ENCODE results near the gene FRAS1.
"Not testable (repeated sequence)": the region's sequence is repeated elsewhere in the genome, so short reads cannot be mapped to it uniquely, and the experiment has no call there.

FRAS1 gene

DNA sequence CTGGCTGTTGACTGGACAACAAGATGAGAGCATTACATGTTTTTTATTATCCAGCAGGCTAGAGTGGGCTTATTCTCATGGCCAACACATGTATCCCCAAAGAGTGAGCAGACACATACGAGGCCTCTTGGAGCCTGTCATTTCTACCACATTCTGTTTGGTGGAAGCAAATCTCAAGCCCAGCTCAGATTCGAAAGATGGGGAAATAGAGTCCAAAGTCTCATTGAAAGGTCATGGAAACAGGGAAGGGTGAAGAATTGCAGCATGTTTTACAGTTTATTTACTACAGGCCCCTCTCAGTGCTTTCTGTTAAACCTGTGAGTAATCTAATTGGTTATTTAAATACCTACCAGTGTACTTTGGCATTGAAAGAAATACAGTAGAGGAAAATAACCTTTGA, 108.6 kb downstream of the FRAS1 start:
- DNase-seq = no peak

DNA sequence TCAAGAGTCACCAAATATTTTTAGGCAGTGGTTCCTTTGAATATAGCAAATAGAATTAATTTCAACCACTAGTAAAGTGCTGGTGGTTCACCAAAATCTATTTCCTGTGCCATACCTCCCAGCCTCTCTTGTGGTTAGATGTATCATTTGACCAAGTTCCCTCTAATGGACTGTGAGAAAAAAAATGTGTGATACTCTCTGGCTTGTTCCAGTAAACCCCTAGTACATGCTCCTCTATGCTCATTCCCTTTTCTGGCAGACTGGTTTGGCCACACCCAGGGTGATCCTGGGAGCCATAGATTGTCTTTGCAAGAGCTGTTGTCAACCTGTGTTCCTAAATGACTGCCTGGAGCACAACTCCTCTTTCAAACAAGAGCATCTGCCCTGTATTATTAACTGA, 109.5 kb downstream of the FRAS1 start:
- no peak for DNase-seq

DNA sequence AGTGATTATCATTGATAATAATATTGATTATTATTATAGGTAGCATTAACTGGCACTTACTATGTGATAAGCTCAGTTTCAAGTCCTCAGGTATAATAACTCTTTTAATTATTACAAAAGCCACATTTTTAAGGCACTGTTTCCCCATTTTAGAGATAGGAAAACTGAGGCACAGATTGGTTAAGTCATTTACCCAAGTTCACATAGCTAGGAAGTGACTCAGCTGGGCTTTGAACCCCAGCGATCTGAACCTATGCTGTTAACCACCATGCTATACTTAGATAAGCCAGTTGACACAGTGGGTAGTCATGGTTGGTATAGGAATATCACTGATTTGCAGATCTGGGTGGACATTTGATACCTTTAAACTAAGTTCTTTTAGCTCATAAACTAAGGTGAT, 110.4 kb downstream of the FRAS1 start:
- DNase-seq = no peak

DNA sequence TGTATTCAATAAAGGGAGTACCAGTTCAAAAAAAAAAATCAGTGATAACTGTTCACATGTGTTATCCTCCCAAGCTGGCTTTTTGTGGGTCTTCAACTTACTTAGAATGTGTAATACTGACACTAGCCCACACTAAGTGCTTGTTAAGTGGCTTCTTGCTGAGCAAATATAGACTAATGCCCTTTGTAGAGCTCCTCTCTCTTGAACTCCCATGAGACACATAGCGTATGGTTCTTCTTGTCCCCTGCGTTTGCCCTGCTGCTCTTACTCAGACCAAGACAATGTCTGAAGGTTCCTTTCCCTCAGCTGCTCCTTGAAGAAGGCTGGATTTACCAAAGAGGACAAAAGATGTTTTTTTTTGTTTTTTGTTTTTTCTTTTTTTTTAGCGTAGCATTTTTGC, 110.9 kb downstream of the FRAS1 start:
- DNase-seq = no peak

DNA sequence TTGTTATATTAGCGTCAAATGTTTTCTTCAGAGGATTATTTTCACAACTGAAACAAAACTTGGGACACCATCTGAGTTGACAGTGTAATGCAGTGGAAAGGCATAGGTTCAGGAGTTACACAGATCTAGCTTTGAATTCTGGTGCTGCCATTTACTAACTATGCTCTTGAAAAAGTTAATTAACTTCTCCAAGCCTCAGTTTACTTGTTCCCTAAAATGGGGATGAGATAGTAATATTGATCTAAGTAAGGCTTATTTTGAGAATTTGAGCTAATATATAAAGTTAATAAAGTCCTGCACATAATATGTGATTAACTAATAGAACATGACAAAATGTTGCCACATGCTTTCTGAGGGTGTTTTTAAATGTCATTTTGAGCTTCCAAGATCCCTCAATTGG, 112.6 kb downstream of the FRAS1 start:
- DNase-seq = no peak

DNA sequence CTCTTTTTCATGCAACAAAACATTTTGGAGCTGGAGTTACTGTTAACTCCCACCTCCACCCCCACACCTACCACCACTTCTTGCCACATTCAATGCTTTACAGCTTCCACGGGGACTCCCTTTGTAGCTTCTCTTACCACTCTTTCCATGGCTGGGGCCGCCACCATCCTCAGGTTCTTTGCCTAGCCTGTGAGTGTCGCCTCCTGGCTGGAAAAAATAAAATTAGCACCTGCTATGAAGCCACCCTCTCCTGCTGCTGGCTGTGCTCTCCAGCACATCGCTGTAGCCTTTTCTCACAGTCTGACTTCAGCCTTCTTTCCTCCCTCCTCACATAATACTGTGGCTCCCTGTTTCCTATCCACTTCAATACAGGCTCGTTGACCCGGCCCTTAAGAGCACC, 114.4 kb downstream of the FRAS1 start:
- no peak for DNase-seq

DNA sequence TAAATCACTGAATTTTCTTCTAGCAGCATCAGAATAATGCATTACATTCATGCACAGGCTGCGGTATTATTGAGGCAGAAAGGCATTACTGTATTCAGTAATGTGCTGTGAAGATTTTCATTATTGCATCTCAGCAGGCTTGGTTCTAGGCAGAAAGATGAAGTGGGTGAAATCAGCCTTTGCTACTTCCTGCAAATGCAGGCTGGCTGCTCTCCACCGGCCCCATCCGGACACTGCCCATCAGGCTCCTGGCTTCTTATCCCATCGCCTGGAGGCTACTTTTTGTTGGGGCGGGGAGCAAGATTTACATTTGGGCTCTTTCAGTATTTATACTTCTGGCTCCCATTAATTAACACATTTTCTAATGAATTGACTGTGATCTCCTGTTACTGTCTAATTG, 117.8 kb downstream of the FRAS1 start:
- DNase-seq = no peak

DNA sequence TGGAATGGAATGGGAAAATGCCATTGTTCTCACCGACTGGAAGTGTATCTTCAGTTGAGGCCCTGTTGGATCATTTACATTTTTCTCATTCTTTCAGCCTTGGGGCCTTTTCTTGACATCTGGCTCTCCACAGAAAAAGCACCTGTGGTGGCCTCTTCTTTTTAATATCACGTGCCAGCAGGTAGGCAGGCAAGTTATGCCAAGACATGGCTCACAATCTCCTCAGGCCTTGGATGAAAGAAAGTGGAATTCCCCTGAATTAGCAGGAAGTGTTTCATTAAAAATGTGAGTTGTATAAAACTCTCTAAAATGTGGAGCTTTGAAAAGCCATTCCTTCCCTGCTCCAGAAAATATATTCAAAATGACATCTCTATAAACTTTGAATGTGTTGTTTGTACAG, 122.1 kb downstream of the FRAS1 start:
- no peak for DNase-seq

DNA sequence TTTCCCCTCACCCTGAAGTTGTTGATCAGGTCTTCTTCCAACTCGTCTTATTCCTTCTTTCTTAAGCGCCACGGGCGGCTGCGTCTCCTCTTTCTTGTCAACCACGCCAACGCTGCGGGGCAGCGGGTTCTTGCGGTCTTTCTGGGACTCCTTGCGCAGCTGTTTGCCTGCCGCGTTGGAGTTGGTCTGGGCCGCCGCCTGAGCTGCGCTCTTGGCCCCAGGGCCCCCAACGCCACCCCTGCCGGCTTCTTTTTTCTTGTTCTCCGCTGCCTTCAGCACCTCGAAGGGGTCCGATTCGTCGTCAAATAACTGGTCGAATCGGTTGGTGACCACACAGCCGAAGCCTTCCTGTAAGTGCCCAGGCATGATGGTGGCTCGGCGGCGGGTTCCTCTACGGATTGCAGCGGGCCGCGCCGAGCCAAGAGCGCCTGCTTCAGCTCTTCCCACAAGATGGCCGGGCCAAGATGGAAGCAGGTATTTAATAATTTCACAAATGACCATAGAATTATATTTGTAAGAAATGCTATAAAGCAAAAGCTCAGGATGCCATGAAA, 124.6 kb downstream of the FRAS1 start:
- not testable (repeated sequence) for DNase-seq

DNA sequence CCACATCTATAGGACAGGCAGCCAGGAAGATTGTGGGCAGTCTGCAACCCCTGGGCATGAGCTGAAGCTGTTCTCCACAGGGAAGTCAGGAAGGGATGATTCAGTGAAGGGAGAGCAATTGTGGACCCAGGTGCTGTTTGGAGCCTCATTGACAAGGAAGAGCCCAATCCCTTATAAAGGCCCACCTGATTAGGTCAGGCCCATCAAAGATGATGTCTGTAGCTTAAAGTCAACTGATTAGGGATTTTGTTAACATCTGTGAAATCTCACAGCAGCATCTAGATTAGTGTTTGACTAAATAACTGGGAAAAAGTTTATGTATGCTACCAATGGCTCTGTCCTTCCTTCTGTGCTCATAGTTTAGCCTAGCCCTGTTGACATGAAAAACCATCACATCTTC, 127.5 kb downstream of the FRAS1 start:
- DNase-seq = no peak

DNA sequence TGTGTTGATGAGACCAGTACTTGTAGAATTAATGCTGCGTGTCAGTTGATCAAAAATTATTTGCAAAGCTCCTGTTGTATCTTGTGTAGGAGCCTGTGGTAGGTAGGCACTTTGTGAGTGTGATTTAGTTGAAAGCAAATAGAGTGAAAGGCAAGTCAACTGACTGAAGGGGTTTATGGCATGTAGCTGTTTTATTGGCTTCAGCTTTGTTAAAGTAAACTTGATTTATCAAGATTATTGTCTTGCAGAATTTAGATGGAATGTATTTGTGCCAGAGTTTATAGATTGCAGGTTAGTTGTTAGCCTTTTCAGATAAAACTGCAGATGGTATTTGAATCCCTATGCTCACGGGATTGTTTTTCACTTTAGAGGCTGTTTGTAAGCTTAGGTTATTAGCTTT, 128.0 kb downstream of the FRAS1 start:
- DNase-seq = no peak

DNA sequence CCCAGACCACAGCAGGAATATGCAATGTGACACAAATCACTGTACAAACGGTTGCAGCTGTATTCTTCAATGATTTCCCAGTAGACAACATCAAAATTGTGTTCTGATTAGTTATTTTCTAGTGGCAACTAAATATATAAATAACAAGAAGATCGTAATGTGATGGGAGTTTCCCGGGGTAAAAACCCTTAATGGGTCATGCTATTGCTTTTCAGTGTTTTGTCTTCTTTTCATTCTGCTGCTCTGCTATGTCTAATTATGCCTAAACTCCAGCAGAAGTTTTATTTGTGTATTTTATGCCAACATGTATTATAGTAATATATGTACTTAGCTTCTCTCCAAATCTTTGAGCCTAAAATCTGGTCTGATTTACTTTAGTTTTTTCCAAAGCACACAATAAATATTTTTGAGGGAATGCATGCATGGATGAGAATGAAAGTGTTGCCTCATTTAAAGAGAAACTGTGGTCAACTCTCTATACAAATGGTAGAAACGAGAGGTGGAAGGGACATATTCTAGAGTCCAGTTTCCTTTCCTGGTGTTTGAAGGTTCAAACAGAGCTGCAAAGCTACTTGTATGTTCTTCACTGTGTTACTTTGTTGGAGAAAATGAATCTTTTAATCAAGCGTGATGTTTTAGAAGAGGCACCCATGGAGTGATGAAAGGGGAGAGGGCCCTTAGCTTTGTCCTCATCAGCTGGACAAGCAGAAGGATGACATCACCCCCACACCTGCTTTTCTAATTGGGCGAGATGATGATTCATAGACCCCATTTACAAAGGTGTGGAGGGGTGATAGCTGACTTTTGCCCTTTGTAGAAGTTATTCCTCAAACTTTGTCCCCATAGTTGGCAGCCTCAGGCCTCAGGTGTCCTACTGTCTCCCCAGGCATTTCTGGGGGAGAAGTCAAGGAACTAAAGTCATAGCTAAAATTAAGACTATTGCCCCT, 129.7 kb downstream of the FRAS1 start:
- DNase-seq = no peak

DNA sequence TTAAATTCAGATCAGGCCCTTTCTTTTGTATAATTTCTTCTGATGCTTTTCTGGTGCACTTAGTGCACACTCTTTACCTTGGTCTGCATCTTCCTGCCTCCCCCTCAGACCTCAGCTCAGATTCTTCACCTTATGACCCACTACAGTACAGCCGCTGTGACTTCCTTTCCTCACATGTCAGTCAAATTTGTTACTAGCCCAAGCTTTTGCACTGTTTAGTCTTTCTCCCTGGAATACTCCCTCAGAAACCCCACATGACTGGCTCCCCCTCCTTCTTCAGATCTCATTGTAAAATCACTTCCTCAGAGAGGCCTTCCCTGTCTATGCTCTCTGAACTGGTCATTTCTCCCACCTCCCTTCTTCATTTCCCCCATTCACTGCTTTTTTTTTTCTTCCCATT, 132.9 kb downstream of the FRAS1 start:
- DNase-seq = no peak

DNA sequence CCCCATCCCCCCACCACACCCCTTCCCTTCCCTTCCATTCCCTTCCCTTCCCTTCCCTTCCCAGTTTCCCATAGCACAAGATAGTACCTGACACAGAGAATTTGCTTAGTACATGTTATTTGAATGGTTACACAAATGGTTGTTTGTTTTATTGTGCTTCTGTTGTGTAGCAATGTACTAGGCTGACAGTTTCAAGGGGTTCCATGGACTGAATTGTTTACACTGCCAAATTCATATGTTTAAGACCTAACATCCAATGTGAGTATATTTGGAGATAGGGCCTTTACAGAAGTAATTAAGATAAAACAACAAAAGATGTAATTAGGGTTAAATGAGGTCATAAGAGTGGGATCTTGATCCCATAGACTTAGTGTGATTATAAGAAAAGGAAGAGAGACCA, 133.5 kb downstream of the FRAS1 start:
- DNase-seq = no peak

DNA sequence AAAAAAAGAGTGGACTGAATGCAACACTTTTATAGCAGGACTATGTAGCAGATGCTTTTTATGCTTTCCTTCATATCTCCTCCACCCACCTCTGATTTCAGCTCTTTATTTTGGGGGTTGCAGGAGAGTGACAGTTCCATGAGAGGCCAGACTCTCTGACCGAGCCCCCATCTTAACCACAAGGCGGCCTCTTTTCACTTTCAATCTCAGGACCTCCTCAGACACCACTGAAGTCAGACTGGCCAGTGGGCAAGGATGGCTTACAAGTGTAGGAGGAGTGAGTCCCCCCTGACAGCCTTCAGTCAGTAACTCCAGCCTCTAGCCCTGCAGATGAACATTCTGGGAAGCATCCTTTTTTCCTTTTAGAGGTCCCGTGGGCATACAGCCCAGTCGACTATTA, 140.8 kb downstream of the FRAS1 start:
- DNase-seq = no peak

DNA sequence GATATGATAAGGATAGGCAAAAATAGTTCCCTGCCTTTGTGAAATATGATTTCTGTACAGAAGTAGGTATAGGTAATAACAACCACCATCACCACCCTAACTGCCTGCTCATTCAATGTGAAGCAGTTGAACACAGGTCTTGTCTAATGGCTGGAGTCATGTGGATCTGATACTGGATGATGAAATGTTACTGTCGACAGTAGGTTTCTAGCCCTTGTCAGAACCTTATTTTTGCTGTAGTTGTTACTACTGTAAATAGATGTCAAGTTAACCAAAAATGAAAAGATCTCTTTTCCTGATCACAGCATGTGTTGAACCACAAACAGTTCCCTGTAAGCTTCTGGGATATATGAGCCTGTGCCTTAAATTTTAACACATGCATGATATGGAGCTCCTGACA, 142.9 kb downstream of the FRAS1 start:
- DNase-seq = no peak

DNA sequence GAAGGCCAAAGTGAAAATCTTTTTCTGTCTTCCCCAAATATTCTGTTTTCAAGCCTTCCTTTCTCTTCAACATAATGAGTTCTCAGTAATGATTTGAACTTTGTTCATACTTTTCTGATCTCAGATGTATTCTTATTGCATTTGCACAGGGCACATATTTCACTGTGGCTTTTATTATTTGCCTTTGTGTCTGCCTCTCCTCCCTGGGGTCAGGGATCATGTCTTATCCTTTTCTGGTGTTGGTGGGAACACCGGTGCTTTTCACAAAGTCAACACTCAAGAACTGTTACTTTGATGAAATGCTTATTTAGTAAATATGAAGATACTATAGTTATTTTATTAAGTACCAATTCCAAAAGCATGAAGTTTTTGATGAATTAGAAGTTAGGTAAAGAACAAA, 143.8 kb downstream of the FRAS1 start:
- DNase-seq = no peak

DNA sequence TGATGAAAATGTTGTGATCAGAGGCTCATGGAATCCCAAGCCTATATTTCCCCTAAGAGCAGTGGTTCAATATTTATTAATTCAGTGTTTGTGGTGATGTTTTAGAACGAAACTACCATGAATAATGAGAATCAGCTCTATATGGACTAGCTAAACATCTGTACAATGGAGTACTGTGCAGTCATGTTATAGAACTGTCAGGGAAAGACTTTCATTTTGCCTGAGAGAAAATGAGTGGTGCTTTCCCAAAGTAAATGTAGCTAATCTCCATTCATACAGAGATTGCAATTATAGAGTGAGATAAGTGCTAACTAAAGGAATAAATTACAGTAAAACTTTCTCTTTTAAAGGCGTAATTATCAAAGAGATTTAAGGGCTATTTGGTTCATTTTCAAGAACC, 147.1 kb downstream of the FRAS1 start:
- DNase-seq = no peak

DNA sequence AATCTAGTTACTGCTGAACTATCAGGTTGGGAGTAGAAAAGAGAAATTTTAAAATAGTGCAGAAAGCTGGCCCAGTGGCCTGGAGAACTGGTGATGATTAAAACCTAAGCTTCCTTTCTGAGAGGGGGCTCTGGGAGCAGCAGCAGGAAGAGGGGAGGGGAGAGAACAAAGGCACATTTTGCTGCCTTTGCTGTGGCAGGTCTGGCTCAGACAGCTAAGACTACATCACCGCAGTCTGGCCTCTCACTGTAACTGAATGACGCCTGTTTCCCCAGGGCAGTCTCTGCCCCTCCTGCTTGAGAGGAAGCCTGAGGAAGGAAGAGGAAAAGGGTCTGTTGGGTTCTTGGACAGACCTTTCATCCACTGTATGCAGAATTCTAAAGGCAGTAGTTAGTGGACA, 148.5 kb downstream of the FRAS1 start:
- no peak for DNase-seq

DNA sequence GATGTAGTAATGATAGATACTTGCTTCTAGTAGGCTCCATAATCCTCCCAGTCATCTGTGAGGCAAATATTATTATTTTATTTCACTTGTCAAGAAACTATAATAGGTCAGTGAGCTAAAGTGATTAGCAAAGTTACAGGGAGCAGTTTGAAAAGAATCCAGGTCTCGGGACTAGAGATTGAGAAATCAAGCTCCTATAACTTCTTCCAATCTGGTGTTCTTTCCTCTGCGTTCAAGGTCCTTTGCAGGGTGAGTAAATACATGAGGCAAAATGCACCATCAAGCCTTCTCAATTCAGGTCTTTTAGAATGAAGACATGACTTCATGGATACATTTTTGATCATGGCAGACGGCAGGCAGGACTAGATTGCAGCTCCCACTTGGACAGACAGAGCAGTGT, 150.4 kb downstream of the FRAS1 start:
- no peak for DNase-seq

DNA sequence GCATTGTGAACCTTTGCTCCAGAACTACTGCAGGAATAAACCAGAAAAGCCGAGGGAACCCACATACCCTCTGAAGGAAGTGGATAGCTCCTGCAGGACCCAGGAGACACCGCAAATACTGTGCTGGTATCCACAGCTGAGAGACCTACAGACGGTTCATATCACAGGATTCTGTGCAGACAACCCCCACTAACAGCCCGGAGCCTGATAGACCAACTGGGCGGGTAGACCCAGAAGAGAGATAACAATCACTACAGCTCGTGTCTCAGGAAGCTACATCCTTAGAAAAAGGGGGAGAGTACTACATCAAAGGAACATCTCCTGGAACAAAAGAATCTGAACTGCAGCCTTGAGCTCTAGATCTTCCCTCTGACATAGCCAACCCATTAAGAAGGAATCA, 150.8 kb downstream of the FRAS1 start:
- DNase-seq = no peak

DNA sequence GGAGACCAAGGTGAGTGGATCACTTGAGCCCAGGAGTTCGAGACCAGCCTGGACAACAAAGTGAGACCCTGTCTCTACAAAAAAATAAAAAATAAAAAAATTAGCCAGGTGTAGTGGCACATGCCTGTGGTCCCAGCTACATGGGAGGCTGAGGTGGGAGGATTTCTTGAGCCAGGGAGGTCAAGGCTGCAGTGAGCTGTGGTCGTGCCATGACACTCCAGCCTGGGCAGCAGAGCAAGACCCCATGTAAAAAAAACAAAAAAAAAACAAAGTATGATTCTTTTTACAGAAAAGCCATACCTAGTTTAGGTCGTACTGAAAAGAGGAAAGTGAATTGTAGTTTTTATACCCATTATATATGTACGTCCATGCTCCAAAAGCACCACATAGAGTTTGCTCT, 151.8 kb downstream of the FRAS1 start:
- not testable (repeated sequence) for DNase-seq

DNA sequence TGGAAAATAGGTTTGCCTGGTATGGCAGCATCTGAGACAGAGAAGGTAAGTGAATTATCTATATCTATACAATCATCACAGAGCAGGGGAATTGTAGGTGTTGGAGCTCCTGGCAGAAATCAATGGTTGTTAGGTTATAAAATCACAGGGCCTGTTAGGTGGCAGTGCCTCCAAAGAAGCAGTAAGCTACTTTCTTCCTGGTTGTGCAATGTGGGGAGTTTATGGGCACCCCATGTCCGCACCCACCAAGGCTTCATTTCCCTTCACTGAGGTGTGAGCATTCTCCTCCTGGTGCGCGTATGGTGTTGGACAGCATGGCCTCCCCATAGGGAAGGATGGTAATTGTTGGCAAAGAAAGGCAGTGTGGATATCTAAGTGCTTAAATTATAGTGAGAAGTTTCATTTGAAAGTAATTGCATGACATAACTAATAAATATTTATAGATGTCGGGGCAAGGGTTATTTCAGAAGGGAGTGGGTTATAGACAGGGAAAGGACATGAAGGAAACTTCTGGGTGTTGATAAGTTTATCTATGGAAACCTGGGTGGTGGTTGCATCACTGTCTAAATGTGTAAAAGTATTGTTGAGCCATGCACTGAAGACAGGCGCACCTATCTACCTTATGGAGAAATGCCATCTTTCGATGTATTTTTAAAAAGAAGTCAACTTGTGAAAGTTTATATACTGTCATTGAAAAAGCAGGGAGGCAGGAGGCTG, 153.7 kb downstream of the FRAS1 start:
- DNase-seq = no peak
